OCI-LY3 (cell line): ENCODE data around the gene SHROOM2.

Source experiments
- CTCF ChIP-seq: fragments of 200-600, 300-600 bp; sonication (generic); IDR thresholded peaks from 2 replicates; pipeline ENCODE4 v1.5.1; 2014; ENCODE audit warnings: antibody characterized with exemption, low read length, low read depth
- EZH2phosphoT487 ChIP-seq: fragments of 200-600 bp; shearing (Covaris generic); IDR thresholded peaks from 2 replicates; pipeline ENCODE4 v1.6.1; 2018; ENCODE audit warnings: antibody characterized with exemption, mixed run types, low read depth

GRCh38 chrX:9913146-9913433 lies 126.9 kb downstream of the SHROOM2 start:
- TF ChIP-seq CTCF (no peak), EZH2phosphoT487 (no peak)
